Subcutaneous abdominal adipose tissue (tissue), 5 donors: Measurements from ENCODE around the gene MED12.

ENCODE experiments used
- H3K27ac ChIP-seq: one replicate; pipeline ENCODE4 v1.7.0; 2013; ENCODE audit warnings: low read depth, mild to moderate bottlenecking, inconsistent platforms, low read length, moderate library complexity
- H3K27me3 ChIP-seq, 5 donors: one replicate each; pipeline ENCODE4 v1.7.0; 2013; ENCODE audit warnings: low read length in 5 of 5, inconsistent platforms in 1 of 5; ENCODE audit not compliant: control insufficient read depth in 5 of 5, insufficient read depth in 4 of 5
- H3K36me3 ChIP-seq, 5 donors: one replicate each; pipeline ENCODE4 v1.7.0; 2013; ENCODE audit warnings: low read length in 5 of 5; ENCODE audit not compliant: control insufficient read depth in 5 of 5, insufficient read depth in 5 of 5
- H3K4me1 ChIP-seq, 5 donors: one replicate each; pipeline ENCODE4 v1.7.0; 2013; ENCODE audit warnings: low read length in 5 of 5, mild to moderate bottlenecking in 3 of 5, moderate library complexity in 1 of 5; ENCODE audit not compliant: control insufficient read depth in 5 of 5, insufficient read depth in 5 of 5
- H3K4me3 ChIP-seq, 5 donors: one replicate each; pipeline ENCODE4 v1.7.0; 2013; ENCODE audit warnings: low read length in 5 of 5, low read depth in 1 of 5
- H3K9ac ChIP-seq, 5 donors: one replicate each; pipeline ENCODE4 v1.7.0; 2013; ENCODE audit warnings: low read length in 5 of 5, mild to moderate bottlenecking in 4 of 5, moderate library complexity in 3 of 5
- H3K9me3 ChIP-seq, 5 donors: one replicate each; pipeline ENCODE4 v1.7.0; 2013; ENCODE audit warnings: low read length in 5 of 5; ENCODE audit not compliant: control insufficient read depth in 5 of 5
- donor health status: healthy.
- donor health status: healthy.
- donor health status: healthy.
- donor health status: healthy.
- donor health status: healthy.

MED12 gene

GRCh38 chrX:71154641-71155040 lies 36.2 kb downstream of the MED12 start:
- peaks cover 7 to 23% (median 16%) of the 10 kb centered on the region in 5 donors for H3K27me3 ChIP-seq
- no peak overlapping the region for H3K4me3 ChIP-seq
- no peaks in the 10 kb centered on the region for H3K9me3 ChIP-seq
- H3K36me3 ChIP-seq: no peaks in the 10 kb centered on the region
- no peak overlapping the region for H3K27ac ChIP-seq
- H3K4me1 ChIP-seq: no peaks in the 10 kb centered on the region
- H3K9ac ChIP-seq: no peak overlapping the region

- H3K9me3 ChIP-seq: no peaks in the 10 kb centered on the region
- no peaks in the 10 kb centered on the region for H3K36me3 ChIP-seq
- H3K27me3 ChIP-seq: peaks cover 6 to 16% (median 10%) of the 10 kb centered on the region in 5 donors
- H3K4me3 ChIP-seq: no peak overlapping the region
- no peaks in the 10 kb centered on the region for H3K4me1 ChIP-seq
- H3K9ac ChIP-seq: no peak overlapping the region
- no peak overlapping the region for H3K27ac ChIP-seq
These were observed 40.2 kb downstream of the MED12 start for GRCh38 chrX:71158603-71159002.

- Histone ChIP-seq H3K27me3 (peaks cover under 1 to 15% (median 11%) of the 10 kb centered on the region in 5 donors), H3K9me3 (no peaks in the 10 kb centered on the region), H3K27ac (no peak overlapping the region), H3K4me1 (no peaks in the 10 kb centered on the region), H3K4me3 (no peak overlapping the region), H3K36me3 (no peaks in the 10 kb centered on the region), H3K9ac (no peak overlapping the region)
These were observed 40.9 kb downstream of the MED12 start for GRCh38 chrX:71159335-71159734.

- no peaks in the 10 kb centered on the region for H3K4me1 ChIP-seq
- peaks cover 0 to 16% (median 11%) of the 10 kb centered on the region in 5 donors for H3K27me3 ChIP-seq
- H3K27ac ChIP-seq: no peak overlapping the region
- H3K9ac ChIP-seq: no peak overlapping the region
- H3K9me3 ChIP-seq: no peaks in the 10 kb centered on the region
- H3K4me3 ChIP-seq: no peak overlapping the region
- H3K36me3 ChIP-seq: no peaks in the 10 kb centered on the region
These were observed 42.1 kb downstream of the MED12 start for GRCh38 chrX:71160475-71160874.

- H3K9ac ChIP-seq: no peak overlapping the region
- H3K4me3 ChIP-seq: no peak overlapping the region
- no peaks in the 10 kb centered on the region for H3K9me3 ChIP-seq
- H3K4me1 ChIP-seq: no peaks in the 10 kb centered on the region
- H3K36me3 ChIP-seq: peaks cover 0 to 4% (median 0%) of the 10 kb centered on the region in 5 donors
- peaks cover 0 to 24% (median 12%) of the 10 kb centered on the region in 5 donors for H3K27me3 ChIP-seq
- no peak overlapping the region for H3K27ac ChIP-seq
These were observed 44.6 kb downstream of the MED12 start for GRCh38 chrX:71162981-71163380.

- no peak overlapping the region for H3K9ac ChIP-seq
- H3K9me3 ChIP-seq: no peaks in the 10 kb centered on the region
- H3K4me3 ChIP-seq: no peak overlapping the region
- peaks cover 0 to 24% (median 13%) of the 10 kb centered on the region in 5 donors for H3K27me3 ChIP-seq
- no peak overlapping the region for H3K27ac ChIP-seq
- peaks cover 0 to 4% (median 0%) of the 10 kb centered on the region in 5 donors for H3K36me3 ChIP-seq
- no peaks in the 10 kb centered on the region for H3K4me1 ChIP-seq
These were observed 45.7 kb downstream of the MED12 start for GRCh38 chrX:71164071-71164470.

- Histone ChIP-seq H3K4me3 (no peak overlapping the region), H3K36me3 (peaks cover 0 to 4% (median 0%) of the 10 kb centered on the region in 5 donors), H3K27me3 (peaks cover 0 to 24% (median 16%) of the 10 kb centered on the region in 5 donors), H3K9ac (no peak overlapping the region), H3K4me1 (no peaks in the 10 kb centered on the region), H3K9me3 (no peaks in the 10 kb centered on the region), H3K27ac (no peak overlapping the region)
These were observed 48.1 kb downstream of the MED12 start for GRCh38 chrX:71166461-71166860.

GRCh38 chrX:71167031-71167781 lies 48.8 kb downstream of the MED12 start:
- Histone ChIP-seq H3K4me1 (no peaks in the 10 kb centered on the region), H3K27ac (no peak overlapping the region), H3K36me3 (peaks cover 0 to 4% (median 0%) of the 10 kb centered on the region in 5 donors), H3K4me3 (no peak overlapping the region), H3K9me3 (no peaks in the 10 kb centered on the region), H3K9ac (no peak overlapping the region), H3K27me3 (peaks cover 0 to 24% (median 16%) of the 10 kb centered on the region in 5 donors)

GRCh38 chrX:71168134-71168533 lies 49.7 kb downstream of the MED12 start:
- Histone ChIP-seq H3K9ac (no peak overlapping the region), H3K4me1 (no peaks in the 10 kb centered on the region), H3K27me3 (peaks cover 0 to 24% (median 16%) of the 10 kb centered on the region in 5 donors)

GRCh38 chrX:71169586-71169985 lies 51.2 kb downstream of the MED12 start:
- Histone ChIP-seq H3K4me3 (no peak overlapping the region), H3K4me1 (peaks cover 0 to 5% (median 0%) of the 10 kb centered on the region in 5 donors), H3K9ac (no peak overlapping the region), H3K36me3 (peaks cover 0 to 4% (median 0%) of the 10 kb centered on the region in 5 donors), H3K27ac (no peak overlapping the region), H3K27me3 (peaks cover 0 to 16% (median 13%) of the 10 kb centered on the region in 5 donors), H3K9me3 (no peaks in the 10 kb centered on the region)

More at GRCh38 chrX:71168134-71168533, 49.7 kb downstream of the MED12 start:
- no peak overlapping the region for H3K4me3 ChIP-seq
- no peaks in the 10 kb centered on the region for H3K9me3 ChIP-seq
- H3K27ac ChIP-seq: no peak overlapping the region
- H3K36me3 ChIP-seq: peaks cover 0 to 4% (median 0%) of the 10 kb centered on the region in 5 donors
